Transverse colon (tissue), 4 donors: ENCODE results near the gene PARVA. TPM values are rescaled to one million over a fixed set of nuclear protein-coding genes. Genes with fewer than 3 reads are reported as not detected.

ENCODE experiments used
- DNase-seq: peaks from one replicate; pipeline ENCODE4 v3.0.0-alpha.2; 2019
- H3K27ac ChIP-seq, 4 donors: fragments of 200-600 bp; sonication (generic); 2 replicates each; pipeline ENCODE4 v1.5.1; 2016 to 2018; ENCODE audit warnings: inconsistent platforms in 4 of 4
- H3K27me3 ChIP-seq: fragments of 200-600 bp; sonication (generic); 2 replicates; pipeline ENCODE4 v1.5.1; 2017; ENCODE audit warnings: inconsistent platforms
- H3K36me3 ChIP-seq, 4 donors: fragments of 200-600 bp; sonication (generic); 2 replicates each; pipeline ENCODE4 v1.5.1; 2017 to 2019; ENCODE audit warnings: inconsistent platforms in 4 of 4
- H3K4me1 ChIP-seq, 4 donors: fragments of 200-600 bp; sonication (generic); 2 replicates each; pipeline ENCODE4 v1.5.1; 2017 to 2020; ENCODE audit warnings: inconsistent platforms in 4 of 4
- H3K4me3 ChIP-seq, 4 donors: fragments of 200-600 bp; sonication (generic); 1 replicate in 1 of 4; 2 replicates in 3 of 4; pipeline versions ENCODE4 v1.5.1 to v1.6.1; 2017 to 2019; ENCODE audit warnings: inconsistent platforms in 4 of 4
- H3K9me3 ChIP-seq, 2 donors: fragments of 200-600 bp; sonication (generic); 2 replicates each; pipeline ENCODE4 v1.5.1; 2017 to 2019; ENCODE audit warnings: inconsistent platforms in 2 of 2
- CTCF ChIP-seq, 5 experiments: fragments of 200-600 bp in 3 of 5; fragments of 450-650 bp in 2 of 5; sonication (generic) in 3 of 5; IDR thresholded peaks; 1 replicate in 2 of 5; 2 replicates in 3 of 5; pipeline ENCODE4 v1.5.1; 2016 to 2017; ENCODE audit warnings: antibody characterized with exemption in 5 of 5, inconsistent platforms in 3 of 5, mild to moderate bottlenecking in 2 of 5, moderate library complexity in 1 of 5
- EP300 ChIP-seq: sonication (generic); formaldehyde crosslinking; IDR thresholded peaks from one replicate; pipeline ENCODE4 v1.6.1; 2017; ENCODE audit warnings: antibody characterized with exemption, low read depth
- POLR2A ChIP-seq: fragments of 450-650 bp; IDR thresholded peaks from one replicate; pipeline ENCODE4 v1.6.1; 2016; ENCODE audit warnings: antibody characterized with exemption, mild to moderate bottlenecking, moderate library complexity
- POLR2AphosphoS5 ChIP-seq, 3 donors: sonication (generic); formaldehyde crosslinking; IDR thresholded peaks; one replicate each; pipeline ENCODE4 v1.6.1; 2016; ENCODE audit warnings: antibody characterized with exemption in 3 of 3
- WGBS, 2 donors: methylation state at CpG; one replicate each; pipeline ENCODE4 v1.1.5; 2018; ENCODE audit warnings: low coverage in 1 of 2; 5-methylcytosine and 5-hydroxymethylcytosine counted together
- in situ Hi-C, 4 donors: fragments of 200-750 bp; cut with MboI; loops; one replicate each; pipeline versions ENCODE4 v1.15.0 to v1.15.1; 2017; ENCODE audit warnings: low sequenced_read_pairs in 3 of 4, low pct_ligation_motif_present in 1 of 4, low pct_unique_long_range_greater_than_20kb in 1 of 4
- intact Hi-C: fragments of 100-400 bp; cut with DNase I; formaldehyde crosslinking; loops from one replicate; pipeline ENCODE4 v1.15.1; 2023; ENCODE audit warnings: low total_unique reads
- total RNA-seq, 4 donors: library from RNA; depleted of rRNA; stranded (reverse); fragments of >200 nt; gene quantifications; one replicate each; pipeline ENCODE4 v1.1.0, GENCODE V29; 2016

The PARVA gene
- total RNA-seq, 4 donors from 2014 or later, result 34.3 to 82.0 (median 45.1) TPM

DNA sequence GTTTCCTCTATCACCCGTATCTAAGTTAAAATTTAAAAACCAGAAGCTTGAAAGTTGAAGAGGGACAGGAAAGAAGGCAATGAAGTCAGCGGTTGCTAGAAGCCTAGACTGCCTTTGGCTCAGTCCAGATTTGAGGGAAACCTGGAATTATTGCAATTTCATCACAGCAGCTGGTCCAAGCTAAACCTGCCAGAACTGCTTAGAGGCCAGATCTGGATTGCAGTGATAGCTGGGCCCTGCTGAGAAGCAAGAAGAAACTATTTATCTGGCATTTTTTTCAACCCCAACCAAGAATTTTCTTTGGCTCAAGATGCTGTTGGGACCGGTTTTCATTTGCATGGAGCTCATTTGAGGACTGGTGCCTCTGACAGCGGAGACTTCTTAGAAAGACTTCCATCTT lies 175.3 kb downstream of the PARVA start:
- intact Hi-C loops, result loop anchor here (5.0 kb wide), 1 partner anchor 1295 kb away; no protein-coding TSS in a partner anchor
- peaks cover 0 to 18% (median 2%) of the 10 kb centered on the region in 4 donors for H3K4me1 ChIP-seq
- DNase-seq, result peak; percentile 36
- peaks cover 0 to 7% of the 10 kb centered on the region in 2 donors for H3K9me3 ChIP-seq
- in situ Hi-C loops, result no loop called here
- WGBS, 2 donors, result 65 to 69% methylated on average over 2 to 4 of the region's 4 CpGs
- no peak overlapping the region for H3K4me3 ChIP-seq
- H3K27ac ChIP-seq, result peak overlapping the region in 1 of 4 donors; percentile 31
- no peaks in the 10 kb centered on the region for H3K36me3 ChIP-seq
- no peak for TF ChIP-seq EP300
- TF ChIP-seq POLR2AphosphoS5 (IDR thresholded peaks at IDR 0.05), result peak in 1 of 3 donors; percentile 51
- no peaks in the 10 kb centered on the region for H3K27me3 ChIP-seq

GRCh38 chr11:12554122-12554521 lies 176.8 kb downstream of the PARVA start:
- 0 to 4% methylated on average over 1 of the region's 1 CpG for WGBS, 2 donors
- H3K4me1 ChIP-seq, result peaks cover 0 to 18% (median 2%) of the 10 kb centered on the region in 4 donors
- no peak overlapping the region for H3K27ac ChIP-seq
- no peak overlapping the region for H3K4me3 ChIP-seq
- DNase-seq, result no peak
- TF ChIP-seq POLR2A, result no peak
- H3K36me3 ChIP-seq, result no peaks in the 10 kb centered on the region
- intact Hi-C loops, result loop anchor here (5.0 kb wide), 1 partner anchor 1297 kb away; no protein-coding TSS in a partner anchor
- H3K9me3 ChIP-seq, result peaks cover 0 to 7% of the 10 kb centered on the region in 2 donors
- in situ Hi-C loops, result no loop called here
- no peaks in the 10 kb centered on the region for H3K27me3 ChIP-seq

DNA sequence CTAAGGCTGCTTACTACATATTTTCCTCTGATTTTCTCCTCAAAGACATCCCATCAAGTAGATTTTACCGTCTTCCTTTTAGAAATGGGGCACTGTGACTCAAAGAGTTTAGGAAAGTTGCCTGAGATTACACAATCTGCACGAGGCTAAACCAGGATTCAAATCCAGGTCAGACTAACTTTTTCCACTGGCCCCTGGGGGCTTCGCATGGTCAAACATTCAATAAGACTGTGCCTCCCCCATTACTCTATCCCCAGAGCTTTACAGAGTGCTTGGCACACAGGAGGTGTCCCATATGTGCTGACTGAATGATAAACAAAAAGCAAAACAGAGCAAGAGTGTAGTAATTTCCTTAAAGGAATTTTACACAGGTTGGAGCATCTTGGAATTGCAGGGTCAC lies 178.8 kb downstream of the PARVA start:
- TF ChIP-seq POLR2A (no peak), CTCF (IDR thresholded peaks at IDR 0.05) (no peak), EP300 (no peak), POLR2AphosphoS5 (IDR thresholded peaks at IDR 0.05) (no peak)
- no peak overlapping the region for H3K4me3 ChIP-seq
- intact Hi-C loops, result no loop called here
- H3K27ac ChIP-seq, result peak overlapping the region; percentile 46 to 73 (median 62)
- WGBS, 2 donors, result 41 to 42% methylated on average over 3 of the region's 3 CpGs
- peaks cover 0 to 7% of the 10 kb centered on the region in 2 donors for H3K9me3 ChIP-seq
- in situ Hi-C loops, result no loop called here
- peaks cover 0 to 18% (median 2%) of the 10 kb centered on the region in 4 donors for H3K4me1 ChIP-seq
- no peaks in the 10 kb centered on the region for H3K36me3 ChIP-seq
- H3K27me3 ChIP-seq, result no peaks in the 10 kb centered on the region
- DNase-seq, result no peak

DNA sequence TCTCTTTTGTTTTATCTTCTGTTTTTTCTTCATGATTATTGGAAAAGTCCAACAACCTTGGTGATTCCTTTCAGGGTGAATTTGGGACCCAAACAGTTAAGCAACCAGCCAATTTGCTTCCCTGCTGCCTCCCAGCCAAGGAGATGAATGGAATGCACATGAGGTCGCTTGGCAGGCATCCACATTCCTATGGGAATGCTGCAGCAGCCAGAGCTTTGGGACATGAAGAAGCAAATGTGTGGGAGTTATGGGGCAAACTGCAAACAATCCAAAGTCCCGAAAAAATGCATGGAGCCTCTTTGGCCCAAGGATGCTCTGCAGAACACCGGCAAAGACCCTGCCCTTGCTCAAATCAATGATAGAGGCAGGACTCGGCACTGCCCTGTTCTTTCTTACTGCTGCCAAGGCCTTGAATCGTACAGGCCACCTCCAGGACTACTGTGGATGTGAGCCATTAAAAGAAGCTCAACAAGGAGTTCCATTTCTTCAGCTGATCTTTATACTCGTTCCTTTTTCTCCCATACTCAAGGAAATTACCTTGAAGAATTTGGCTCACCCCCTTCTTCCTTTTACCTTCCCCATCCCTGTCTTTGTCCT lies 179.5 kb downstream of the PARVA start:
- DNase-seq, result peak; percentile 56
- H3K4me1 ChIP-seq, result peaks cover 0 to 18% (median 2%) of the 10 kb centered on the region in 4 donors
- no peak for TF ChIP-seq CTCF (IDR thresholded peaks at IDR 0.05)
- peak; percentile 51 to 60 (median 58) for TF ChIP-seq POLR2AphosphoS5 (IDR thresholded peaks at IDR 0.05)
- TF ChIP-seq POLR2A, result no peak
- TF ChIP-seq EP300, result no peak
- H3K27me3 ChIP-seq, result no peaks in the 10 kb centered on the region
- intact Hi-C loops (no loop called here), in situ Hi-C loops (no loop called here)
- H3K4me3 ChIP-seq, result no peak overlapping the region
- H3K9me3 ChIP-seq, result peaks cover 0 to 7% of the 10 kb centered on the region in 2 donors
- peak overlapping the region; percentile 51 to 73 (median 62) for H3K27ac ChIP-seq
- no peaks in the 10 kb centered on the region for H3K36me3 ChIP-seq
- WGBS, 2 donors, result 35 to 39% methylated on average over 3 to 6 of the region's 6 CpGs

GRCh38 chr11:12559011-12559410 lies 181.6 kb downstream of the PARVA start:
- no peak overlapping the region for H3K4me3 ChIP-seq
- in situ Hi-C loops, result no loop called here
- 86 to 87% methylated on average over 3 of the region's 3 CpGs for WGBS, 2 donors
- intact Hi-C loops, result no loop called here
- no peaks in the 10 kb centered on the region for H3K36me3 ChIP-seq
- no peak for TF ChIP-seq CTCF (IDR thresholded peaks at IDR 0.05)
- TF ChIP-seq EP300, result no peak
- no peak for TF ChIP-seq POLR2A
- TF ChIP-seq POLR2AphosphoS5 (IDR thresholded peaks at IDR 0.05), result no peak
- H3K4me1 ChIP-seq, result peaks cover 0 to 18% (median 2%) of the 10 kb centered on the region in 4 donors
- no peak for DNase-seq
- H3K9me3 ChIP-seq, result peaks cover 0 to 6% of the 10 kb centered on the region in 2 donors
- no peak overlapping the region for H3K27ac ChIP-seq
- no peaks in the 10 kb centered on the region for H3K27me3 ChIP-seq
